Measurements from ENCODE around the gene SH3BGRL2. TPM values are rescaled to one million over a fixed set of nuclear protein-coding genes. Genes with fewer than 3 reads are reported as not detected.

SH3BGRL2 gene
- total RNA-seq, 4 donors from 2014 or later = 20.6 to 121 (median 51.7) TPM

- TF ChIP-seq CTCF (IDR thresholded peaks at IDR 0.05; ENCODE audit: low read depth) = no peak
Observed at GRCh38 chr6:79712616-79713135, 81.5 kb downstream of the SH3BGRL2 start.

- no peak for TF ChIP-seq CTCF (IDR thresholded peaks at IDR 0.05; ENCODE audit: low read depth)
Observed at GRCh38 chr6:79713701-79714322, 82.7 kb downstream of the SH3BGRL2 start.

- TF ChIP-seq CTCF (IDR thresholded peaks at IDR 0.05; ENCODE audit: low read depth) = no peak
Observed at GRCh38 chr6:79717989-79718388, 86.9 kb downstream of the SH3BGRL2 start.

GRCh38 chr6:79718509-79719247 lies 87.5 kb downstream of the SH3BGRL2 start:
- no peak for TF ChIP-seq CTCF (IDR thresholded peaks at IDR 0.05; ENCODE audit: low read depth)

- no peak for TF ChIP-seq CTCF (IDR thresholded peaks at IDR 0.05; ENCODE audit: low read depth)
Observed at GRCh38 chr6:79719248-79719960, 88.3 kb downstream of the SH3BGRL2 start.

- no peak for TF ChIP-seq CTCF (IDR thresholded peaks at IDR 0.05; ENCODE audit: low read depth)
Observed at GRCh38 chr6:79724816-79725215, 93.7 kb downstream of the SH3BGRL2 start.

- TF ChIP-seq CTCF (IDR thresholded peaks at IDR 0.05; ENCODE audit: low read depth) = no peak
Observed at GRCh38 chr6:79731471-79731870, 100.3 kb downstream of the SH3BGRL2 start.
